GM21723 (cell line): ENCODE data around the gene SYNE1.
"Not testable (repeated sequence)": the region's sequence is repeated elsewhere in the genome, so short reads cannot be mapped to it uniquely, and the experiment has no call there.

Experiments used
- ATAC-seq: cut with Tn5 transposase; IDR thresholded peaks from one replicate; pipeline ENCODE4 v1.9.1; 2021; ENCODE audit warnings: mild to moderate bottlenecking, moderate library complexity; ENCODE audit not compliant: unreplicated experiment

SYNE1 gene

DNA sequence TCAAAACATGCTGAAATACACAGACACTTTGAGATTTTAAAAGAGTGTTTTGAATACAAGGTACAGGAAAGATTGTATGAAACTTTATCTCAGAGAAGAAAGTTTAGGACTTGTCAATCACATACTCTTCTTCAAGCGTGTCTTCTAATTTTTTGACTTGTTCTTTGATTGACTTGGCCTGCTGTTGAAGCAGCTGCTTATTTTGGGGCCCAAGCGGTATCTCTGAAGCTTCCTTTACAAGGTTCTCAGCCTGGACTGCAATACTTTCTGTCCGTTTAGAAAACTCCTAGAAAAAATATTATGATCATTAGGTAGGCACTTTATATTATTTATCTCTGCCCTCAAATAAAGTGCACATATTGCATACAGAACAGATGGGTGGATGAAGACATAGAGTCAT is 201.3 kb downstream of the SYNE1 start:
- no peak for ATAC-seq

DNA sequence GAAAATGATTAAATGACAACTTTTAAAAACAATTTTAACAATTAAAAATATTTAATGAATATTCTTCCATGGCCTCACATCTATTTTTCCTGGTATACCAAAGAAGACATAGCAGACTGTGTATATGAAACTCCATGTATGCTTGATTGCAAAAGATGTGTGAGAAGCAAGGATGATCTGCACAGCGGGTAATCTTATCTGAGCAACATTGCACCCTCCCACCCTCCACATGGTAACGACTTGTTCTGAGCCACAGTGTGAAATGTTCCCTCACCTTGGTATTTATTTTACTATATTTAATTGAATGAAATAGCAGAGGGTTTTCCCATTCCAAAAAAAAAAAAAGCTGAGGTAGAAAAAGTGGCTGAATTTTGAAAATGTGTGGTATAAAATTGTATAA is 204.4 kb downstream of the SYNE1 start:
- ATAC-seq = no peak

DNA sequence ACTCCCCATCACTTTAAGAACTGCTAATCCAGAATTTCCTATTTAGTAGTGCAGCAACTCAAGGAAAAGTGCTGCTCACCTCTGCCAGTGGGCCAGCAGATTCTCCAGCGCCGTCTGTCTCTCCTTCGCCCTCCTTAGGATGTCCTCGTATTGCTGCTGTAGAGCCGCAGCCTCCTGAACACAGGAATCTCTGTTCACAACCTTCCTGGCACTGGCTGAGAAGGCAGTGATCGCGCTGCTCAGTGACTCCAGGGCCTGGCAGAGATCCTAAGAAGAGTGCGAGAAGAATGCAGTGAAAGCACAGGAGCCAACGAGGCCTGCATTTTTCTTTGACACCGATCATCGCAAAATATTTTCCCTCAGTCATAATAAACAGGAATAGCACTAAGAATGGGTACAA is 209.0 kb downstream of the SYNE1 start:
- ATAC-seq = no peak

DNA sequence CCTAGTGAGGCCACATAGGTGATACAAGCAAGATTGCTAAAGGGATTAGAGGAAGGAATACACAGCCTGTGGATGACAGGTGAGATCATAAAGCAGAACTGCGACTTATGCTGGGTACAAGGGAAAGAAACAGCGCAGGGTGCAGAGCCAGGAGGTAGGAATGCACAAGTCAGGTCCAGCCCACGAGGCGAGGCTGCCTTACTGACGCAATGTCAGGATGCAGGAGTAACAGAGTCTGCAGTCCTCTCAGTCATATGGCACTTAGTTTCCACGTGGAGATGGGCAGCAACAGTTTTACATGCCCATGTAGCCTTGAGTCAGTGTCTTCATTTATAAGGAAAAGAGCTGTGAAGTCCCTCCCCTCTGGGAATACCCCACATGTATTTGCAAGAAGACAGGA is 210.9 kb downstream of the SYNE1 start:
- no peak for ATAC-seq

DNA sequence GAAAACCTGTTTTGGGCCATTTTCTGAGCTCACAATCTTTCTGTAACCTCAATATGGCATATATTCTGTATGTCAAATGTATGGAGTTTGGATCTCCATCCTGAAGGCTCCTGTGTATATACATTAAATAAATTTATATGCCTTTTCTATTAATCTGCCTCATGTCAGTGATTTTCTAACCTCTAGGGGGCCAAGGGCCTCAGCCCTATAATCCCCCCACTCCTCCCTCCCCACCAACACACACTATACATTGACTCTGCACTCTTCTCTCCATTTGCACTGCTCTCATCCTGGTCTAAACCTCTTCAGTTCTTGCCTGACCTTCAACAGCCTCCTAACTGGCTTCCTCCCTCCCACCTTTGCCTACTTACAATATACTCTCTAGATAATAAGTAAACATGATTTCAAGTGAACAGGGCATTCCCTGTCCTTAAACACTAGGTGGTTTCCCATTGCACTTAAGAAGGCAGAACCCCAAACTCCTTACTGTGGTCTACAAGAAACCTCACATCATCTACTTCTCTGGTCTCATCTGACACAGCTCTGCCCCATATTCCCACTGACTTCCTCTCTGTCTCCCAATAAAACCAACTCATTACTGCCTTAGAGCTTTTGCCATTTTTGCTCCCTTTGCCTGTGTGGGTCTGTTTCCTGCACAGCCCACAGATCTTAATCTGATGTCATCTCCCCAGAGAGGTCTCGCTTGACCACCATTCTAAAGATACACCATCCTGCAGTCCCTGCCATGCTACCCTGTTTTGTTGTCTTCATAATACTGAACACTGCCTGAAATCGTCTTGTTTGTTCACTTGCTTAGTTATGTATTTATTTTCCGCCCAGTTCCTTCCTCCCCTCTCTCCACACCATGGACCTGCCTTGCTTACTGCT is 213.7 kb downstream of the SYNE1 start:
- ATAC-seq = no peak

DNA sequence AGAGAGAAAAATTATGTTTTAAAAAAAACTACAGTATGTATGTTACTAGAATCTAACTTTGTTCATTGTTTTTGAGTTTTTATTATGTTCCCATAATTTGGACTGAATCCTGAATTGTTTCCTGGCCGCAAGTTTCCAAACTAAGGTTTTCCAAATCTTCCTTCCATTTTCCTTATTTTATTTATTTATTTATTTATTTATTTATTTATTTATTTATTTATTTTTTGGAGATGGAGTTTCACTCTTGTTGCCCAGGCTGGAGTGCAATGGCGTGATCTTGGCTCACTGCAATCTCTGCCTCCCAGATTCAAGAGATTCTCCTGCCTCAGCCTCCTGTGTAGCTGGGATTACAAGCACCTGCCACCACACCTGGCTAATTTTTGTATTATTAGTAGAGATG is 215.7 kb downstream of the SYNE1 start:
- ATAC-seq = not testable (repeated sequence)

DNA sequence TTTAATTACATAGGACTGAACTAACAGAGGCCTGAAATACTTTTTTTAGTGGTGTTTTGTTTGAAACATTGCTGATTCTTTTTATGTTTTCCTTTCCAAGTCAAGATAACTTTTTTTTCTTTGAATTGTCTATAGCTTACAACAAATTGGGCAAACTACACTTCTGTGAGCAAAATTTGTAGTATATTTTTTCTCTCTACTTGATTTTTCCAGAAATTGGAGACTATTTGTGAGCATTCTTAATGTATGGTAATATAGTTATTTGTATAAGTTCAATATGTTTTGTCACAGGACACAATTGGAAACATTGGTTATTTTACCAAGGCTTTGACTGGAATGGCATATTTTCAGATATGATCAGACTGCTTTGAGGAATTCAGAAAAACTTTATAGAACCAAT is 216.5 kb downstream of the SYNE1 start:
- no peak for ATAC-seq

DNA sequence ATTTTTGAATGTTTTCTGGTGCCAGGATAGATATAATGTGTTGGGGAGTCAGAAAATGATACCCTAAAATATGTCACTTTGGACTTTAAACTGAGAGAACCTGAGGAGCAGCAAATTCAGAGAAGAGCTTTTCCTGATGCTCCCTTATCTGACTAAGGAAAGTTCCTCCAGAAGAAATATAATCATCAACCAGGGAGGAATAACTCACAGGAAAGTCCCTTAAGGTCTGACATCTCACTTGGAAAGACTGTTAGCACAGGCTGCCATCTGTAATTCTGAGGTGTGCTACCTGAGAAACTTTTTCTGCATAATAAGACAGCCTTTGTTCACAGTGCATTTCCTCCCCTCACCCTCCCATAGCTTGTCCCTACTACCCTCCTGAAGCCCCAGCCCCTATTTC is 218.6 kb downstream of the SYNE1 start:
- ATAC-seq = no peak

DNA sequence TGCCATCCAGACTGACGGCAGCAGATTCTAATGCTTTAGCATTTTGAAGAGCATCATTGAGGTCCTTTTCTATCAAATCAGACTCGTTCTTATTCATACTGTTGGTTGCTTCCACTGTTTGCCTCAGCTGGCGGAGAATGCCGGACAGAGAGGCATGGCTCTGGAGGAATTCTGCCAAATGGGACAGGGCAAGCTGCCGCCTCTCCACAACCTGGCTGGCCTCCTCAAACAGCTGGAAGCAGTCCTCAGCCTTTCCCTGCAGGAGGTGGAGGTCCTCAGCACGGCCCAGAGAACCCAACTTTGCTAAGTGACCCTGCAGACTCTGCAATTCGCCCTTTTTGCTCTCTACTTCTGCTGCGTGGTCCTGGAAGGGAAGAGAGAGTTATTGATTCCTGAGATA is 220.5 kb downstream of the SYNE1 start:
- ATAC-seq = no peak

DNA sequence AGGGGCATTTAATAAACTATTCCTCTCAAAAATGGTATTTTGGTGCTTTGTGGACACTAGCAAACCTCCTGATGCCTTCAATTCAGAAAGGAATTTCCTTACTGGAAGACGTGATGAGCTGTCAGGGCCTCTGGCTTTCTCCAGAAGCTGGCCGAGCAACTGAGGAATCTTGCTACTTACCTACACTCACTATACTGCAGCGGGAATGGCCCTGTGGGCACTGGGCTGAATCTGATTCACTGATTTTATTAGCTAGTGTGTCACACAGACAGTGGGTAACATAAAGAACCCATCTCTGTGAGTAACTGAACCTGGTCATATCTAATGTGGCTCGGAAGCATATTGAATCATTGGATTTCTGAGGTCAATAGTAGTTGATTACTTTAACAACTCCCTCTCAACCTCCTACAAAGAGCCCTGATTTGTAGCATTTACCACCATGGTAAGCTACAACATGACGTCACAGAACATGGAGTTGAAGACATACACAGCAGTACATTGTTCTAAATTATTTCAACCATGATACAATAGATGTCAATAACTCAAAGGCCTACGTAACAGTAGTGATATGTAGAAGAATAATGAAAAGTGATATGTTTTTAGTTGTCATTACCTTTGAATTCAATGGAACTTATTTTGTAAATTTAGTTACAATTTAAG is 232.1 kb downstream of the SYNE1 start:
- no peak for ATAC-seq

DNA sequence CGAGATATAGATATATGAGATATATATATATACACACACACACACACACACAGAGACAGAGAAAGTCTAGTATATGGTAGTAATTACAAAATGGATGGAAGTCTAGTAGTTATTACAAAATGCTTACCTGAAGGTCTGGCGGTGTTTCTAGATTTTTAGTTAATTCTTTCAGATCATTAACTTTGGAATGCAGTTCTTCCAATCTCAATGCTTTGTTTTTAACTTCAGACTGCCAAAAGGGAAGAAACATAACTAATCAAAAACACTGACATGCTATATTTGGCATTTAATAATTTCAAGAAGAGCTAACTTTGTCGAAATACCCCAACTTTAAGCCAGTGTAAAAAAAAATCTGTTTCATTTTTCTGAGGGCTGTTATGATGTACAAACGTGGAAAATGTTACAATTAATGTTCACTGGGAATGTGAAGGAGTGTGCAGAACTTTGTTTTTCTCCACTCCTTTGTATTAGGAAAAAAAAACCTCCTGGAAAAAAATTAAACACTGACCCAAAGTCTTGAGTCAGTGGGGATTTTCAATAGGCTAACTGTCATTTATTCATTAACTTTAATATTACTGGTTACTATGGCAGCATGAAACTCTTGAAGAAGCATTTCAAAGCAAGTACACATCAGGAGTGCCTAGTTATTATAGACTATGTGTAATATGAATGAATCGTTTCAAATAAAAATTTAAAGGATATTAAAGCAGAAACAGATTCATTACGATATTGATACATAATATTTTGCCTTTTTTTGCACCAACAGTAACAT is 232.9 kb downstream of the SYNE1 start:
- no peak for ATAC-seq

DNA sequence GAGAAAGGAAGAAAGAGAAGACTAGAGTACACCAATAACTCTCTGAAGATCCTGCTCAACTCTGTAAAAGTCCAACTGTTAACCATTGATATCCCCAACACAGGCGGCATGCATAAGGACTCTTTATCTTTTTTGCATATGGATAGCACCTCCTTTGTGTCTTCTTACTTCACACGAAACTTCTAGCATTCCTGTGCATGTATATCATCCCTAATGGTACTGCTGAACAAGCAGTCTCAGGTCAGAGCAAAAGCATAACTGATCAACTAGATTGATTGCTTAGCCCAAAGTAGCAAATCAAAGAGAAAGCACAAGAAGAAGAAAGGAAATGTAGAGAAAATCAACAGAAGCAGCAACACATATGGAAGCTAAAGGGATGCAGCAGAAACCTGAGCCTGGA is 234.4 kb downstream of the SYNE1 start:
- no peak for ATAC-seq

DNA sequence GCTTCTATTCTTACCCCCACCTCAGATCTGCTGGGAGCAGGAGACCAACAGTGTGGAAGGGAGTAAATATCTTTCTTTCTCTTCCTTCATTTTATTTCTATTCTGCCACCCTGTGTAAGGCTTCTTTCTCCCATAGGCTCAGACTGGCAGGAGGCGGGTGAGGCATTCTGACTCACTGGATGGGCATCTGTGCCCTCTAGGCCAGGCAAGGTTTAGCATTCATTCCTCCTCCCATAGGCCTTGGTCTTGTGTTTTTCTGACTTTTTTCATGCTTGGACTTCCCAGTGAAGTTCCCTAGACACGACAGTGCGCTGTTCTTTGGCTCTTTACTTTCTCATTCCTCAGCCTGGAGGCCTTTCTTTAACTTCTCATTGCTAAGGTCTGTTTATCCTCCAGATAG is 235.2 kb downstream of the SYNE1 start:
- no peak for ATAC-seq

DNA sequence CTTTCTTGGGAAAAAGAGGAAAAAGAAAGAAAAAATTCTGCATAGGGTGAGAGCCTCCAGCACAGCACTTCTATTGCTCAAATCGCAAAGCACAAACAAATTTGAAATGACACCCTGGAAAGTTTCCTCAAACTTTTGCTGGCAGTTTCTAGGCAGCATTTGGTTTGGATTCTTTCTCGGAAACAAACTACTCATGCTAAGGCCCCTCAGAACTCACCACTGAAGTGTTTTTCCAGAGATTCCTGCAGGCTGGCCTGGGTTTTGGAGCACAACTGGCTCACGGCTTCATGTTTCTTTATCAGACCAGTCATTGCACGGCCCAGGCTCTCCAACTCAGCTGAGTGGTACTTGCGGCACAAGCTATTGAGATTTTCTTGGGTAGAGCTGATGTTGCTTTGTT is 237.8 kb downstream of the SYNE1 start:
- ATAC-seq = no peak

DNA sequence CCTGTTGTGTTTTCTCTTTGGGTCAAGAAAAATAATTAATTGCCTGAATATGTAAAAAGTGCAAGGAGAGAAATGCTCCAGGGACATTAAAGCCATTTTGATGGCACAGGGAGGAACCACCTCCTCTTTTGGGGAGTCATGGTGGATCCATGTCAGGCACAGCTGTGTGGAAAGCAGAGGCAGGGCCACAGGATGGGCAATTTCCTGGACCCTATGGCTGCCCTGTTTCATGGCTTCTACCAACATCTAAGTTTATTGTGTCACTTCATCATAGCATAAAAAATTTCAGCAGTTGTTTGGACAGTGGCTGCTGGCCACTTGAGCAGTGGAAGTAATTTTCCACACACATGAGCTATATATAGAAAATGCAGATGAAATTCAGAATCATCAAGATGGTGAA is 238.2 kb downstream of the SYNE1 start:
- ATAC-seq = no peak

DNA sequence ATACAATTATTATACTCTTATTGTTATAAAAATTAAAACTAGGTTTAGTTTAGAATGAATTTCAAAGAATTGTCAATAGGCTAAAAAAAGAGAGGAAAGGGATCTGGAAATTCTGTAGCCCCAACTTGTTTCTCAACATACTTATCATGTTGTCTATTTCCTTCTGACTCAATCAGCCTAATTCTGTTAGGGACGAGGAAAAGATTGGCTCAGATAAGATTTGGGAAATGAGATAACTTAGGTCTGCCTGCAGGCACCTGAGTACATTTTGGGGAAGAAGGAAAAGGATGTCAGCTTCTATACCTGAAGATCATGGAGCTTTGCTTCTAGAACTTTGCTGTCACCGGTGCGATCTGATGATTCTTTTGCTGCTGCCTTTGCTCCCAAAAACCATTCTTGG is 238.8 kb downstream of the SYNE1 start:
- ATAC-seq = no peak

DNA sequence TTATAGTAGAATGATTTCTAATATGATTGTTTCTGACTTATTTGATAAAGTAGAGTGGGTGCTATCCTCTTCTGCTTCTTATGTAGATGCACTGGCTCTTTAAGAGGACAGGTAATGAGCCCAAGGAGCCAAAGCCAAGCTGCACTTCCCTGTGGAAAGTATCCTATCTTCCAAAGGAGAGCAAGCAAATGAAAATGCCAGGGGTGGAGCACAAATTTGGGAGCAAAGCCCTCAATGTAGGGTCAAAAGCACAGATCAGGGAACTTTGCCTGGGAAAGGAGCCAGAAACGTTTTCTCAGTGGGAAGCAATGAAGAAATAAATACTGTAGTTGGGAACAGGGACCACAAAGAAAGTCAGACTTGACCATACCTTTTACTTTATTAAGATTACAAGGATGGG is 242.9 kb downstream of the SYNE1 start:
- no peak for ATAC-seq

DNA sequence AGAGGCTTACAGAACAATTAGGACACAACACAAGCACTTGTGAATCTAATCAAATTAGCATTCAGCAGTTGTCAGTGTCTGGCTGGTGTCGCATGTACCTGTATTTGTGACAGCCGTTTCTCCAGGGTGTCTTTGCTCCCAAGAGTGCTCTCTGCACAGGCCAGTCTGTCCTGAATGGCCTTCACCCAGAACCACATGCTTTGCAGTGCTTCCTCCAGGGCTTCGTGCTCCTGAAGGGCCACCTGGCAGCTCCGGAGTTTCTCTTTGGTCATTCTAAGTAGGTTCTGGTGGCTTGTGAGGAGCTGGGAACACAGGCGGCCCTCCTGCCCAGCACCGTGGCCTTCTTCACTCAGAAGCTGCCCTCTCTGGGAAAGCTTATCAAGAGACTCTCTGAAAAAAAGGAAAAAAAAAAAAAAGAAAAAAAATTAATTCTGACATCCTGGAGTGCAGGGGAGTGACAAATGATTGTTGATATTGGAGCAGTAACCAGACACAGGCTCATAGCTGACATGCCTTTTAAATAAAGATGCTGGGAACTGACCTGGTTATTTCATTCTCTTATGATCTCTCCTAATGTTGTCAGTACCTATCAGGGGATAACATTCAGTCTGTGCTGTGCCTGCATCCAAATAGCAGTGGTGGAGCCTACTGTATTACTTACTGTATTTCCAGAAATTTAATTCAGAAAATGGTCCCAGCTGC is 245.8 kb downstream of the SYNE1 start:
- ATAC-seq = no peak

DNA sequence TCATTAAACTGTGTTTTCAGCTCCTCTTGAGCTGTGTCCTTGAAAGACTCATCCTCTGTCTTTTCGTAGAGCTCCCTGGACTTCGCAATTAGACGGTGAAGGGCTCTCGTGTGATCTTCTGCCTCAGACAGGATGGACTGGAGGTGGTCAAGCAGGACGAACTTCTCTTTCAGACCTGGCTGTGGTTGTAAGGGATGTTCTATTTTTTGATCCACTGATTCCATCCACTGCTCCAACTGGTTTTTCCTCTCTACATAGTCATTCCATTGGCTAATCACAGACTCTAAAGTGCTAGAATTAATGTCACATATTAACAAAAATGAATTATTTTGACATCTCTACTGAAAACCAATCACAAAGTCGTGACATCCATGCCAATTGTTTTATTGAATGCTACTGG is 250.1 kb downstream of the SYNE1 start:
- no peak for ATAC-seq

DNA sequence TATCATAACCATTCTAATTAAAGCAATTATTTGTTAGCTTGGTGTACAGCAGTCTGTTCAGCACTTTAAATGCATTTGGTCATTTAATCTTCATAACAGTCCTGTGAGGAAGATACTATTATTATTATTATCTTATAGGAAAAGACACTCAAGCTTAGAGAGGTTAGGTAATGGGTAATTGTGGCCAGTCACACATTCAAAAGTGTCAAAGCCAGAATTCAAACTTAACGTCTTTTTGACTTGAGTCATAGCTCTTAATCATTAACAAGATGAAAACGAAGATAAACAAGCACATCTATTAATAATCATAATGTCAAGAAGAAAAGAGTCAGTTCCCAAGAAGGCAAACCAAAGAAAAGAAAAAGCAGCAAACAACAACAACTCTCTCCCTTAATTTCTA is 251.0 kb downstream of the SYNE1 start:
- ATAC-seq = no peak
